Testis (tissue), 2 donors: Measurements from ENCODE around the gene ACTR8.

Experiments
- POLR2A ChIP-seq: fragments of 450-650 bp; IDR thresholded peaks from one replicate; pipeline ENCODE4 v1.6.1; 2017; ENCODE audit warnings: antibody characterized with exemption, mild to moderate bottlenecking, moderate library complexity
- TF ChIP-seq, protein P1 (sequence below), 3 experiments: fragments of 450-650 bp in 2 of 3; fragments of 200-600 bp in 1 of 3; sonication (generic) in 1 of 3; IDR thresholded peaks; one replicate each; pipeline ENCODE4 v1.5.1; 2016 to 2019; ENCODE audit warnings: antibody characterized with exemption in 3 of 3, mild to moderate bottlenecking in 2 of 3, moderate library complexity in 1 of 3

DNA sequence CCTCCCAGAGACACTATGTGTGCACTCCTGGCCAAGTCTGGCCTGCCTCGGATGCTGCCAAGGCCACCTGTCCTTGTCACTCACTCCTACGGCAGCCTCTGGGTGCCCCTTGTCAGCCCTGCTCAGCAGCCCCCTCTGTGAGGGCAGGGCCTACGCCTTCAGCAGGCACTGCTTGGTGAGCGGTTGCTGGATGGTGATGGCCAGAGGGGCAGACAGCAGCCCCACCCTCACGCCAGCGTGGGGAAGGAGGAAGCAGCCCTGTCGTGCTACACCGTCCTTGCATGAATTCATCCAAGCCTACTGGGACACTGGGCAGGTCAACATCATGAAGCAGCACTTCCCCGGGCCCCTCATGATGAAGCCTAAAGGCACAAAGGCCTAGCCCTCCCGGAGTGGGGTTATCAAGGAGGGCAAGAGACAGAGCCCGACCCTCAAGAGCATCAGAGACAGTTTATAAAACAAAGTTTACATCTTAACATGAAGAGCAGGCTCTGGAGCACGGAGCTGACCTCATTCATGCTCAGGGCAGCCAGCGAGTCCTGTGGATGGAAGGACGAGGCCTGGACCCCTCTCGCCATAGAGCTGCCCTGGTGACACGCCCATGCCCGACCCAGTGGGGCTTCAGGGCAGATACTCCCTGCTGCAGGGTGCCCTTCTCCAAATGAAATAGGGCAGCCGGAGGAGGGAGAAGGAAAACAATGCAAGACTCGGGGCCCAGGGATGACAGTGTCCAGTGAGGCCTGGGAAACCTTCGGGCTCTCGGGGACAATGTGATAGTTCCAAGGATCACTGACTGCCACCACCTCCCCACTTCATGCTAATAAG, 61.0 kb downstream of the ACTR8 start:
- TF ChIP-seq, protein P1, sequence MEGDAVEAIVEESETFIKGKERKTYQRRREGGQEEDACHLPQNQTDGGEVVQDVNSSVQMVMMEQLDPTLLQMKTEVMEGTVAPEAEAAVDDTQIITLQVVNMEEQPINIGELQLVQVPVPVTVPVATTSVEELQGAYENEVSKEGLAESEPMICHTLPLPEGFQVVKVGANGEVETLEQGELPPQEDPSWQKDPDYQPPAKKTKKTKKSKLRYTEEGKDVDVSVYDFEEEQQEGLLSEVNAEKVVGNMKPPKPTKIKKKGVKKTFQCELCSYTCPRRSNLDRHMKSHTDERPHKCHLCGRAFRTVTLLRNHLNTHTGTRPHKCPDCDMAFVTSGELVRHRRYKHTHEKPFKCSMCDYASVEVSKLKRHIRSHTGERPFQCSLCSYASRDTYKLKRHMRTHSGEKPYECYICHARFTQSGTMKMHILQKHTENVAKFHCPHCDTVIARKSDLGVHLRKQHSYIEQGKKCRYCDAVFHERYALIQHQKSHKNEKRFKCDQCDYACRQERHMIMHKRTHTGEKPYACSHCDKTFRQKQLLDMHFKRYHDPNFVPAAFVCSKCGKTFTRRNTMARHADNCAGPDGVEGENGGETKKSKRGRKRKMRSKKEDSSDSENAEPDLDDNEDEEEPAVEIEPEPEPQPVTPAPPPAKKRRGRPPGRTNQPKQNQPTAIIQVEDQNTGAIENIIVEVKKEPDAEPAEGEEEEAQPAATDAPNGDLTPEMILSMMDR (IDR thresholded peaks at IDR 0.05) = no peak
- TF ChIP-seq POLR2A = no peak
